Peyer's patch (tissue), 4 donors: ENCODE measurements around the gene ZNF558.

Experiments used
- POLR2A ChIP-seq, 2 donors: fragments of 450-650 bp; IDR thresholded peaks; one replicate each; pipeline ENCODE4 v1.5.1; 2017; ENCODE audit warnings: antibody characterized with exemption in 2 of 2, mild to moderate bottlenecking in 2 of 2, moderate library complexity in 2 of 2
- TF ChIP-seq, protein P1 (sequence below), 6 experiments: fragments of 450-650 bp in 4 of 6; fragments of 200-600 bp in 2 of 6; sonication (generic) in 1 of 6; IDR thresholded peaks; one replicate each; pipeline ENCODE4 v1.5.1; 2017 to 2019; ENCODE audit warnings: antibody characterized with exemption in 6 of 6, mild to moderate bottlenecking in 3 of 6, moderate library complexity in 1 of 6

DNA sequence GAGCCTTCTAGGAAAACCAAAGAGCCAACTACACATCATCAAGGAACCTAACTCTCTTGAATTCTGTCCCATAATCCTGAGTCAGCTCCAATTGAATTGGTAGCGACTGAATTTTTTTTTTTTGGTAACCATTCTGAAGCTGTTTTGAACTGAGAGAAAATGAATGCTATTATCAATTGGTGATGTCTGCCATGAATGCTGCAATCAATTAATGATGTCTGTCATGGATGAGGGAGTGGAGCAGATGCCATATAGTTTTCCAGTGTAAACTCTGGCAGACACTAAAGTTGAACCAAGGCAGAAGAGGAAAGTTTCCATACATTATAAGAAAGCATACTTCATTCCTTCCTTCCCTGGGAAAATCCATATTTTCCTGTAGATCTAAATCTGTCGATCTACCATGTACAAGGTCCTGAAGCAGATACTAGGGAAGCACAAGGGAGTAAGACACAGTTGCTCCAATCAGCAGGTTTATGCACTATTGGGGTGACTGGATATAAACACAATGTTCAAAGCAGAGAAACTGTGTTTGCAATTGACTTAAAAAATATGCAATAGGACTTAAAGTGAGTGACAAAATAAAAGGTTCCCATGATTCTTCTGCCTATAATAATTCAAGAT is 48.9 kb upstream of the ZNF558 start:
- TF ChIP-seq, protein P1, sequence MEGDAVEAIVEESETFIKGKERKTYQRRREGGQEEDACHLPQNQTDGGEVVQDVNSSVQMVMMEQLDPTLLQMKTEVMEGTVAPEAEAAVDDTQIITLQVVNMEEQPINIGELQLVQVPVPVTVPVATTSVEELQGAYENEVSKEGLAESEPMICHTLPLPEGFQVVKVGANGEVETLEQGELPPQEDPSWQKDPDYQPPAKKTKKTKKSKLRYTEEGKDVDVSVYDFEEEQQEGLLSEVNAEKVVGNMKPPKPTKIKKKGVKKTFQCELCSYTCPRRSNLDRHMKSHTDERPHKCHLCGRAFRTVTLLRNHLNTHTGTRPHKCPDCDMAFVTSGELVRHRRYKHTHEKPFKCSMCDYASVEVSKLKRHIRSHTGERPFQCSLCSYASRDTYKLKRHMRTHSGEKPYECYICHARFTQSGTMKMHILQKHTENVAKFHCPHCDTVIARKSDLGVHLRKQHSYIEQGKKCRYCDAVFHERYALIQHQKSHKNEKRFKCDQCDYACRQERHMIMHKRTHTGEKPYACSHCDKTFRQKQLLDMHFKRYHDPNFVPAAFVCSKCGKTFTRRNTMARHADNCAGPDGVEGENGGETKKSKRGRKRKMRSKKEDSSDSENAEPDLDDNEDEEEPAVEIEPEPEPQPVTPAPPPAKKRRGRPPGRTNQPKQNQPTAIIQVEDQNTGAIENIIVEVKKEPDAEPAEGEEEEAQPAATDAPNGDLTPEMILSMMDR (IDR thresholded peaks at IDR 0.05): no peak
- TF ChIP-seq POLR2A (IDR thresholded peaks at IDR 0.05): no peak
